GM23338 (cell line): ENCODE data around the gene FBXL4. TPM values are rescaled to one million over a fixed set of nuclear protein-coding genes. Genes with fewer than 3 reads are reported as not detected.

Experiments
- ATAC-seq: fragments of 200-7000 bp; cut with Tn5 transposase; 3 replicates; pipeline ENCODE4 v1.9.1; 2020
- DNase-seq: peaks from one replicate; pipeline ENCODE4 v3.0.0-alpha.2; 2015; ENCODE audit warnings: low spot score
- H2AFZ ChIP-seq: fragments of 200-600 bp; sonication (generic); 2 replicates; pipeline ENCODE4 v1.8.0; 2016; ENCODE audit warnings: antibody characterized with exemption, mild to moderate bottlenecking, moderate library complexity
- H3F3A ChIP-seq: fragments of 200-600 bp; sonication (generic); replicated peaks from 2 replicates; pipeline ENCODE4 v1.8.0; 2017; ENCODE audit warnings: antibody characterized with exemption, mixed run types, low read depth
- H3K27ac ChIP-seq: fragments of 200-600 bp; sonication (generic); 2 replicates; pipeline ENCODE4 v1.6.1; 2016; ENCODE audit warnings: low read depth
- H3K27me3 ChIP-seq: fragments of 200-600 bp; sonication (generic); 2 replicates; pipeline ENCODE4 v1.8.0; 2016; ENCODE audit warnings: mild to moderate bottlenecking, mixed run types, moderate library complexity; ENCODE audit not compliant: insufficient read depth
- H3K36me3 ChIP-seq: fragments of 200-600 bp; sonication (generic); 2 replicates; pipeline ENCODE4 v1.8.0; 2016; ENCODE audit warnings: mild to moderate bottlenecking; ENCODE audit not compliant: insufficient read depth
- H3K4me1 ChIP-seq: fragments of 200-600 bp; sonication (generic); 2 replicates; pipeline ENCODE4 v1.8.0; 2016; ENCODE audit warnings: mild to moderate bottlenecking, moderate library complexity; ENCODE audit not compliant: insufficient read depth
- H3K4me2 ChIP-seq: fragments of 200-600 bp; sonication (generic); 2 replicates; pipeline ENCODE4 v1.7.1; 2017; ENCODE audit warnings: mixed run types
- H3K4me3 ChIP-seq: fragments of 200-600 bp; sonication (generic); 2 replicates; pipeline ENCODE4 v1.6.1; 2016; ENCODE audit warnings: mixed run types
- H3K79me2 ChIP-seq: fragments of 200-600 bp; sonication (generic); replicated peaks from 2 replicates; pipeline ENCODE4 v1.8.0; 2017; ENCODE audit warnings: mild to moderate bottlenecking; ENCODE audit not compliant: insufficient read depth
- H3K9me2 ChIP-seq: fragments of 200-600 bp; sonication (generic); 2 replicates; pipeline ENCODE4 v1.8.0; 2017; ENCODE audit not compliant: insufficient read depth
- H4K20me1 ChIP-seq: fragments of 200-600 bp; sonication (generic); replicated peaks from 2 replicates; pipeline ENCODE4 v1.8.0; 2017; ENCODE audit warnings: mild to moderate bottlenecking; ENCODE audit not compliant: insufficient read depth
- H3K27ac Mint-ChIP-seq: 2 replicates; pipeline ENCODE4 v1.8.0; 2020; ENCODE audit warnings: inconsistent platforms, mild to moderate bottlenecking, moderate library complexity, mixed read lengths
- H3K27me3 Mint-ChIP-seq: 3 replicates; pipeline ENCODE4 v1.8.0; 2022; ENCODE audit warnings: low read depth, mild to moderate bottlenecking, moderate library complexity, mixed read lengths, inconsistent platforms; ENCODE audit not compliant: insufficient read depth, poor library complexity
- H3K36me3 Mint-ChIP-seq: 3 replicates; pipeline ENCODE4 v1.8.0; 2021; ENCODE audit warnings: low read depth, mild to moderate bottlenecking, inconsistent platforms, moderate library complexity, mixed read lengths
- H3K4me1 Mint-ChIP-seq: 3 replicates; pipeline ENCODE4 v1.8.0; 2020; ENCODE audit warnings: mild to moderate bottlenecking, inconsistent platforms, mixed read lengths
- H3K4me3 Mint-ChIP-seq: 3 replicates; pipeline ENCODE4 v1.8.0; 2021; ENCODE audit warnings: moderate library complexity, mild to moderate bottlenecking, inconsistent platforms, mixed read lengths
- H3K9me3 Mint-ChIP-seq: 3 replicates; pipeline ENCODE4 v1.8.0; 2020; ENCODE audit warnings: moderate library complexity, mild to moderate bottlenecking, inconsistent platforms, mixed read lengths
- EZH2 ChIP-seq: fragments of 200-600 bp; sonication (generic); IDR thresholded peaks from one replicate; pipeline ENCODE4 v1.8.0; 2017; ENCODE audit warnings: antibody characterized with exemption, mild to moderate bottlenecking, low read depth; ENCODE audit not compliant: unreplicated experiment
- polyA plus RNA-seq: library from polyadenylated mRNA; unstranded; fragments of >200 nt; fragmentation: Nextera tagmentation; extraction: Ambion mirVana; gene quantifications from 2 replicates; pipeline ENCODE4 v1.2.1, GENCODE V29; 2016
- total RNA-seq: library from RNA; depleted of rRNA; stranded (reverse); fragments of >200 nt; shearing (Covaris generic); gene quantifications from 2 replicates; pipeline ENCODE4 v1.2.3, GENCODE V29; 2014
- TF ChIP-seq, protein P1 (sequence below), 2 experiments: fragments of 200-600 bp in 1 of 2; sonication (generic) in 1 of 2; conservative IDR thresholded peaks; 2 replicates each; pipeline versions ENCODE4 v1.5.1 to v1.6.1; 2016 to 2017; ENCODE audit warnings: antibody characterized with exemption in 2 of 2, low read depth in 2 of 2, mild to moderate bottlenecking in 2 of 2, moderate library complexity in 1 of 2
- TF ChIP-seq, protein P2 (sequence below): IDR thresholded peaks from one replicate; pipeline ENCODE4 v1.6.1; 2018; ENCODE audit warnings: antibody characterized with exemption; ENCODE audit not compliant: unreplicated experiment

The FBXL4 gene
- total and polyA plus RNA-seq, 2 experiments from 2014 or later = 8.5 to 23.4 TPM

DNA sequence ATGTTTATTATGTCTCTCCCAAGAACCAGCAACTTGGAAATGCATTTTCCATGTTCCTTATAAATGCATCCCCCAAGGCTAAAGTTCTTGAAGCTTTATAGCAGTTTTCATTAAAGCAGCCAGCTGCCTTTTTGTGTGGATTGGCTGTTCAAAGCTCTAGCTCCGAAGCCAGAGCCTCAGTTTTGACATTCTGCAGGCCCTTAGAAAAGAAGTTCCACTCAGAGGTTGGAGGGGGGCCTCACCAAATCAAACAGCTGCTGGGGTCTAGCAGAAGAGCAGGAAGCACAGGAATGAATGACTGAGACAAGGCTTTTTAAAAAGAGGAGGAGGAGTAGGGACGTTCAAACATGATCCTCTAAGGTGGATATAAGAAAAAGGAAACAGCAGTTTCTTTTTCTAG lies 117.6 kb downstream of the FBXL4 start:
- Mint-ChIP-seq H3K4me3 (no peak overlapping the region), H3K4me1 (peaks cover 56% of the 10 kb centered on the region), H3K9me3 (no peaks in the 10 kb centered on the region; the same call in 1 of the 3 replicates), H3K27me3 (peaks cover 97% of the 10 kb centered on the region), H3K27ac (no peak overlapping the region), H3K36me3 (no peaks in the 10 kb centered on the region; the same call in 2 of the 3 replicates)
- H3K9me2 ChIP-seq = no peaks in the 10 kb centered on the region
- no peak overlapping the region for H2AFZ ChIP-seq
- H3K79me2 ChIP-seq = no peaks in the 10 kb centered on the region
- peaks cover 67% of the 10 kb centered on the region for H3K4me1 ChIP-seq
- H3K4me2 ChIP-seq = peak overlapping the region; percentile 70
- TF ChIP-seq, protein P1, sequence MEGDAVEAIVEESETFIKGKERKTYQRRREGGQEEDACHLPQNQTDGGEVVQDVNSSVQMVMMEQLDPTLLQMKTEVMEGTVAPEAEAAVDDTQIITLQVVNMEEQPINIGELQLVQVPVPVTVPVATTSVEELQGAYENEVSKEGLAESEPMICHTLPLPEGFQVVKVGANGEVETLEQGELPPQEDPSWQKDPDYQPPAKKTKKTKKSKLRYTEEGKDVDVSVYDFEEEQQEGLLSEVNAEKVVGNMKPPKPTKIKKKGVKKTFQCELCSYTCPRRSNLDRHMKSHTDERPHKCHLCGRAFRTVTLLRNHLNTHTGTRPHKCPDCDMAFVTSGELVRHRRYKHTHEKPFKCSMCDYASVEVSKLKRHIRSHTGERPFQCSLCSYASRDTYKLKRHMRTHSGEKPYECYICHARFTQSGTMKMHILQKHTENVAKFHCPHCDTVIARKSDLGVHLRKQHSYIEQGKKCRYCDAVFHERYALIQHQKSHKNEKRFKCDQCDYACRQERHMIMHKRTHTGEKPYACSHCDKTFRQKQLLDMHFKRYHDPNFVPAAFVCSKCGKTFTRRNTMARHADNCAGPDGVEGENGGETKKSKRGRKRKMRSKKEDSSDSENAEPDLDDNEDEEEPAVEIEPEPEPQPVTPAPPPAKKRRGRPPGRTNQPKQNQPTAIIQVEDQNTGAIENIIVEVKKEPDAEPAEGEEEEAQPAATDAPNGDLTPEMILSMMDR (conservative IDR thresholded peaks at IDR 0.05; ENCODE audit: low read depth in 2 of 2) = no peak
- no peak overlapping the region for H3K4me3 ChIP-seq
- ATAC-seq (no peak), DNase-seq (no peak)
- peaks cover 18% of the 10 kb centered on the region for H4K20me1 ChIP-seq
- H3K27ac ChIP-seq = no peak overlapping the region
- peaks cover 18% of the 10 kb centered on the region; the same call in 1 of the 2 replicates for H3F3A ChIP-seq
- H3K27me3 ChIP-seq = peaks cover 96% of the 10 kb centered on the region
- H3K36me3 ChIP-seq = no peaks in the 10 kb centered on the region

DNA sequence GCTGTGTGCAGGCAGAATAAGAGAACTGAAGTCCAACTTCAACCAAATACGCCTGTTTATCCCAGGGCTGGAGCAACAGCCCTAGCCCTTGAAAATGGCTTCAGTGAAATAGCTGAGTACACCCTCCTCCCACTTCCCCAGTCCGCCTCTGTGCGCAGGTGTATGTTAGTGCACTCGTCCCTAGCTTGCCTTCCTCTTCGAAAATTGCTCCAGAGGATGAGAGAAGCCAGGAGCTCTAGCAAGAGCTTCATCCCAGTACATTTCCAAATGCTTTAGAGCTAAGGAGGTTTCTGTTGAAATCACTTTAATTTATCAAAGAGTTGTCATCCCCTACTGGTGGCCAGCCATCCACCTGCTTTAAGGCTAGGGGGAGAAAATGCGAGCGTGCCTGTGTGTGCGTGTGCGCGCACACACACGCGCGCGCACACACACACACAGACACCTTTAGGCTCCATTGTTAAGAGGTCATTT lies 118.8 kb downstream of the FBXL4 start:
- peaks cover 56% of the 10 kb centered on the region for H3K4me1 Mint-ChIP-seq
- H3K27me3 Mint-ChIP-seq = peaks cover 98% of the 10 kb centered on the region
- no peaks in the 10 kb centered on the region for H3K9me2 ChIP-seq
- TF ChIP-seq EZH2 = peak; percentile 75
- TF ChIP-seq, protein P2, sequence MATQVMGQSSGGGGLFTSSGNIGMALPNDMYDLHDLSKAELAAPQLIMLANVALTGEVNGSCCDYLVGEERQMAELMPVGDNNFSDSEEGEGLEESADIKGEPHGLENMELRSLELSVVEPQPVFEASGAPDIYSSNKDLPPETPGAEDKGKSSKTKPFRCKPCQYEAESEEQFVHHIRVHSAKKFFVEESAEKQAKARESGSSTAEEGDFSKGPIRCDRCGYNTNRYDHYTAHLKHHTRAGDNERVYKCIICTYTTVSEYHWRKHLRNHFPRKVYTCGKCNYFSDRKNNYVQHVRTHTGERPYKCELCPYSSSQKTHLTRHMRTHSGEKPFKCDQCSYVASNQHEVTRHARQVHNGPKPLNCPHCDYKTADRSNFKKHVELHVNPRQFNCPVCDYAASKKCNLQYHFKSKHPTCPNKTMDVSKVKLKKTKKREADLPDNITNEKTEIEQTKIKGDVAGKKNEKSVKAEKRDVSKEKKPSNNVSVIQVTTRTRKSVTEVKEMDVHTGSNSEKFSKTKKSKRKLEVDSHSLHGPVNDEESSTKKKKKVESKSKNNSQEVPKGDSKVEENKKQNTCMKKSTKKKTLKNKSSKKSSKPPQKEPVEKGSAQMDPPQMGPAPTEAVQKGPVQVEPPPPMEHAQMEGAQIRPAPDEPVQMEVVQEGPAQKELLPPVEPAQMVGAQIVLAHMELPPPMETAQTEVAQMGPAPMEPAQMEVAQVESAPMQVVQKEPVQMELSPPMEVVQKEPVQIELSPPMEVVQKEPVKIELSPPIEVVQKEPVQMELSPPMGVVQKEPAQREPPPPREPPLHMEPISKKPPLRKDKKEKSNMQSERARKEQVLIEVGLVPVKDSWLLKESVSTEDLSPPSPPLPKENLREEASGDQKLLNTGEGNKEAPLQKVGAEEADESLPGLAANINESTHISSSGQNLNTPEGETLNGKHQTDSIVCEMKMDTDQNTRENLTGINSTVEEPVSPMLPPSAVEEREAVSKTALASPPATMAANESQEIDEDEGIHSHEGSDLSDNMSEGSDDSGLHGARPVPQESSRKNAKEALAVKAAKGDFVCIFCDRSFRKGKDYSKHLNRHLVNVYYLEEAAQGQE = no peak
- peak overlapping the region; percentile 70 for H3K4me2 ChIP-seq
- no peaks in the 10 kb centered on the region; the same call in 1 of the 3 replicates for H3K9me3 Mint-ChIP-seq
- no peaks in the 10 kb centered on the region for H3K36me3 ChIP-seq
- H3K79me2 ChIP-seq = no peaks in the 10 kb centered on the region
- peak overlapping the region; percentile 75 for H3K4me3 Mint-ChIP-seq
- no peak overlapping the region for H3K27ac Mint-ChIP-seq
- peaks cover 70% of the 10 kb centered on the region for H3K4me1 ChIP-seq
- peaks cover 100% of the 10 kb centered on the region for H3K27me3 ChIP-seq
- DNase-seq (peak; percentile 71), ATAC-seq (0 out of 3 replicates have a peak, but pooled peaks have one; percentile 1)
- peaks cover 18% of the 10 kb centered on the region for H4K20me1 ChIP-seq
- peak overlapping the region; percentile 64 for H3K4me3 ChIP-seq
- H3F3A ChIP-seq = peaks cover 17% of the 10 kb centered on the region; the same call in 1 of the 2 replicates
- H2AFZ ChIP-seq = no peak overlapping the region
- H3K36me3 Mint-ChIP-seq = no peaks in the 10 kb centered on the region; the same call in 2 of the 3 replicates
- no peak overlapping the region for H3K27ac ChIP-seq
